SKM-1 (cell line): ENCODE data around the gene MMP17.

Experiments
- DNase-seq: peaks from one replicate; lab custom pipeline; 2025; ENCODE audit not compliant: unreplicated experiment; lab: John Stamatoyannopoulos, UW

The MMP17 gene

GRCh38 chr12:131827961-131828534 lies at the start of gene MMP17:
Gene MMP17 (plus strand): TSS chr12:131828393. CDS start chr12:131828495, 102 bp downstream.
- DNase-seq: no peak

- DNase-seq: no peak
Measured at GRCh38 chr12:131779027-131779426, 49.2 kb upstream of the MMP17 start.

DNA sequence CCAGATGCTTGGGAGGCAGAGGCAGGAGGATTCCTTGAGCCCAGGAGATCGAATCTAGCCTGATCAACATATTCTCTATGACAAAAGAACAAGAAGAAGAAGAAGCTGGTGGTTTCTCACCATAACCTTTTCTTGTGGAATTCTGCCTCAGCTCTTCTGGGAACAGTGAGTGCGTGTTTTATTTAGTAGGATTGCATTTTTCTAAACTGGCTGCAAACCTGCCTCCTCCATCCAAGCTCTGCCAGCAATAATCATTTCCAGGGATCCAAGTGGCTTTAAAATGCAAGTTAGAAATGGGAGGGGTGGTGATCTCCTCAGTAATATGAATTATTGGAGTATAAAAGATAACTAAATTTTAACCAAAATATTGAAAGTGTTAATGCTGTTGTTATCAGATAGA lies 46.1 kb upstream of the MMP17 start:
- DNase-seq: no peak

DNA sequence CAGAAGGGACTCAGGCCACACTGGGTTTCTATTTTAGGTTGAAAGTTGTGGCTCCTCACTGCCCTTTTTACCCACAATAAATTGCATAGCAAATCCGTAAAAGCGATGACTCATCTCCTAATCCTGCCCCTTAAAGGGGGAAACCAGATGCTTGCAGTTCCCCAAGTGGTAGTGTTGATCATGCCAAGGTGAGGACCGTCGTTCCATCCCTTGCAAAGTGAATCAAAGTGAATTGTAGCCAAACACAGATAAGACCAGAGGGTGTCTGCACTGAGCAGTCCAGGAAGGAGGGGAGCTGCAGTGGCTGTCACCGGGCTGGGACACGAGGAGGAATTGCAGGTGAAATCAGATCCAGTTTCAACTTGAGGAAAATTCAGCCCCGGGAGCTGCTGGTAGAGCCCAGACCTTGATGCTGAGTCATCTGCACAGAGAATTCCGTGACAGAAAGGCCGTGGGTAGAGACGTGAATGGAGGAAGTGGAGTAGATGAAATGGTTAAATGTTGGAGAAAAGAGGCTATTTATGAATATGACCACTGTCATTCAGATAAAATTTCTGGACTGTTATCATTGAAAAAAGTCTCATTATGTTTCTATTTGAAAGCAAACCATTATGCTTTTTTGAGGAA lies 44.2 kb upstream of the MMP17 start:
- no peak for DNase-seq

GRCh38 chr12:131784909-131785762 lies 43.1 kb upstream of the MMP17 start:
- no peak for DNase-seq

DNA sequence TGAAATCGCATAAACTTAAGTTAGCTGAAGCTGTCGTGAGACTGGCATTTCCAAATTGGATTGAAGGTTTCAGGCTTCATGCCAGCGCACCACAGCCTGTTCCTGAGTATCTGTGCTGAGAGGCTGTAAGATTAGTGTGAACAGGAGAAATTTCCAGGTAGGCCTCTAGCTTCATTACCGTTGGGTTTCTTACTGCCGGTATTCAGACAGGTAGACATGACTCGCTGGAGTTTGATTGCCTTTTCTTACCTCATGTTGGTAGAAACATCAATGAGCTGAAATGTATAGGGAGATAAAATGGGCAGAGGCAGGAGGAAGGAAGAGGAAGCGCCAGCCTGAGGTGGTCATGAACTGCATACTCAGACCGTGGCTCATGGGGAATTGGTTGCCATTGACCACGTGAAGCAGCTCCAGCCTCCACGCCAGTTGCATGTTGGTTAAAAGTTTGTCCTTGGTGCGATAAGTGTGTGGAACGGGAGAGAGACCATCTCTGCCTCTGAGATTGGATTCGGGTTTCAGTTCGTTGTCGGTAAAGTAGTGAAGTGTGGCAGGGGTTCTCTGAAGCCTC lies 42.3 kb upstream of the MMP17 start:
- DNase-seq: no peak

DNA sequence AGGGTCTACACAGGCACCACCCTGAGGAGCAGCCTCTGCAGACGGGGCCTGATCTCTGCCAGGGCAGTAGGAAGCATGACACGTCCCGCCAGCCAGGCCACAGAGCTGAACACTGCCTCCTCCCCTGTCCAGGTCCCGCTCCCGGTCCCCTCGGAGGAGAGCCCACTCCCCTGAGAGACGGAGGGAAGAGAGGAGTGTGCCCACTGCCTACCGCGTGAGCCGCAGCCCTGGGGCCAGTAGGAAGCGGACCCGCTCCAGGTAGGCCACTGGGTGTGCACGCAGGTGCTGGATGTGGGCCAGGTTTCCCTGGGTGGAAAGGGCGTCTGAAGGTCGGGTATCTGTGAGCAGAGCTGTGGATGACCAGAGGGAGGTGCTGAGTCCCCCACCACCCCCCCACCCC lies 41.9 kb upstream of the MMP17 start:
- no peak for DNase-seq

GRCh38 chr12:131787143-131787660 lies 41.0 kb upstream of the MMP17 start:
- no peak for DNase-seq

DNA sequence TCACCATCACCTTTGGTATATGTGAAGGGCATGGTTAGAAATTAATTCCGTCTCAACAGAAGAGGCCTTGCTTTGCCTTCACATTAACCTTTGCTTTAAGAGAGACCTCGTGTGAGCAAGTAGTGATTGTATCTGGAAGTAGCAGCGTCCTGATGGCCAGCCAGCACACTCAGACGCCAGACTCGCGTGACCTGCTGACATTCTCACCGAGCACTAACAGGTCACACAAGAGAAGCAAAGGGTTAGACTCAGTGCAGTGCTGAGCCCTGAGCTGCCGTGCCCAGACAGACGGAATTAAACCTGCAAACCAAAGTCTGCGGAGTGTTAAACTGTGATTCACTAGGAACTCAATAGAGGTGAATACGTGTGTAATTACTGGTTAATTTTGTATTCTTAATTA lies 40.1 kb upstream of the MMP17 start:
- DNase-seq: no peak

- no peak for DNase-seq
Measured at GRCh38 chr12:131789638-131790037, 38.6 kb upstream of the MMP17 start.

DNA sequence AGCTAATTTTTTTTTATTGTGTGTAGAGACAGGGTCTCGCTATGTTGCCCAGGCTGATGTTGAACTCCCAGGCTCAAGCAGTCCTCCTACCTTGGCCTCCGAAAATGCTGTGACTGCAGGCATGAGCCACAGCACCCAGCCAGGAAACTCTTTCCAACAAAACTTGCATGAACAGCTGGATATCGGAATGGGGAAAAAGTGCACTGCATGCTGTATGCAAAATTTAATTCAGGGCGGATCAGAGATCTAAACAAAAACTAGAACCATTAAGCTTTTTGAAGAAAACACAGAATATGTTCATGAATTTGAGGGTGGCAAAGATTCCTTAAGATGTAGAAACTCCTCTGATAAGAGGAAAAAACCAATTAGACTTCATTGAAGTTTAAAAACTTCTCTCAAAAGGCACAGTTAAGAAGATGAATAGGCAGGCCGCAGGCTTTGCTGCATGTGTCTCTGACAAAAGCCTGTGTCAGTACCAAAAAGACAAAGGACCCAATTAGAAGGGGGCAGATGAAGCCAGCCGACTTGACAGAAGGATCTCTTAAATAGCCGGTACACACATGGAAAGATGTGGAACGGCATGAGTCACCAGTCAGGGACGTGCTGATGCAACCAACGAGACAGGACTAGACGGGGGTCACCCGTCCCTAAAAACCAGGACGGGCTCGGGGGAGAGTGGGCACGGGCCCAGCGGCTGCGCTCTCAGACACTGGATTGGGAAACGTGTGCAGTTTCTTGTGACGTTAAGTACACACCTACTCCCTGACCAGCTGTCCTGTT lies 34.8 kb upstream of the MMP17 start:
- DNase-seq: no peak

GRCh38 chr12:131794061-131794460 lies 34.1 kb upstream of the MMP17 start:
- no peak for DNase-seq

DNA sequence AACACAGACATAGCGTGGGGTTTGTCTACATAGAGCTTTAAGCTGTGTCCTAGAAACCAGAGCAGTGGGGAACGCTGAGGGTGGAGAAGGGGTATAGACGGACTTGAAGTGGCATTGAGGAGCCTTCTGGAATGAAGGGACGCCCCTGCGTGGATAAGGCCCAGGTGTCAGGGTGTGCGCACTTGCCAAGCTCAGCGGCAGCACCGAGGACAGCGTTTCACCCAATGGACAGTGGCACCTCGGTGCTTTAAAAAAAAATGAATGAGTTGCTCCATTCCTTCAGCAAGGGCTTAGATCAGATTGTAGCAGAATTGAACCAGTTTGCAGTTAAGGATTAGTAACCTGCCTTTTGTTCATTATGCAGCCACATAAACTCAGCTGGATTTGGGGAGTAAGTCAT lies 33.6 kb upstream of the MMP17 start:
- no peak for DNase-seq

GRCh38 chr12:131795064-131795463 lies 33.1 kb upstream of the MMP17 start:
- no peak for DNase-seq

- DNase-seq: no peak
Measured at GRCh38 chr12:131795690-131796410, 32.3 kb upstream of the MMP17 start.

- DNase-seq: no peak
Measured at GRCh38 chr12:131796411-131796736, 31.8 kb upstream of the MMP17 start.

DNA sequence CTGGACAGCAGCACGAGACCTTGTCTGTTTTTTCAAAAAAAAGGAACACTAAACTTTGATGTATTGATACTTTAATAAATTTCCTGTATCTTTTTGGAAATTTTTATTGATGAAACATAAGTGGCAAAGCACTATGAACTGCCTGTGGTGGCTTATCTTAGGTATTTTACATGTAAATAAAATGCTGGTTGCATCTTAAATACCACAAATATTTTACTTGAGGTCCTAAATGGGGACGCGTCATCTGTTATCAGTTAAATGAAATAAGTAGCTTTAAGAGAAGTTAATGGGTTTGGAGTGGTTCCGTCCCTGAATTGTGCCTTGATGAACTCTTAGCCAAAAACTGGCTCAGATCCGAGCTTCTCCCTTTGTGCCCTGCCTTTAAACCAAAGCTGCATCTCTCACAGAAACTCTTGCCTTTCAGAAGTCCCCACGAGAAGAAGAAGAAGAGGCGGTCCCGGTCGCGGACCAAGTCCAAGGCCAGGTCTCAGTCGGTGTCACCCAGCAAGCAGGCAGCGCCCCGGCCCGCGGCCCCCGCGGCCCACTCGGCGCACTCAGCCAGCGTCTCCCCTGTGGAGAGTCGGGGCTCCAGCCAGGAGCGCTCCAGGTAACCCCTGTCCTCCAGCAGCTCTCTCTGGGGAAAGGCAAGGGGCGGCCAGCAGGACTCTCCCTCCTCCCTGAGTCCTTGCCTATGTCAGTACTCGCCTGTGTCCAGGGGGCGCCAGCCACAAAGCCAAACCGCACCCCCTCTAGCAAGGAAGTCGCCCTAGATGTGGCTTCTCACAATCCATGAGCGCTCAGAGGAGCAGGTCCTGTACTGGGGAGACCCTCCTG lies 31.2 kb upstream of the MMP17 start:
- no peak for DNase-seq

DNA sequence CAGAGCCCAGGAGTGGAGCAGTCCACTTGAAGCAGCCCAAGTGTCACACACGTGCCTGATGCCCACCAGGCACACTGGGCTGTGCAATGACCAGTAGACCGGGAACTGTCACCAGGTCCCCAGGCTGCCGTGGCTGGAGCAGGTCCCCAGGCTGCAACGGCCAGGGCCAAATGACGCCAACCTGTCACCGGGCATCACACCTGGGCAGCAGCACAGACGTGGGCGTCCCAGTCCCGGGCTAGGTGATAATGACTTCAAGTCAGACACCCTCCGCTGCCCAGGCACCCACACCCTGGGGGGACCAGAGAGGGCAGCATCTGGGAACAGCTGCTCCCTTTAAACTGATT lies 30.6 kb upstream of the MMP17 start:
- DNase-seq: no peak

DNA sequence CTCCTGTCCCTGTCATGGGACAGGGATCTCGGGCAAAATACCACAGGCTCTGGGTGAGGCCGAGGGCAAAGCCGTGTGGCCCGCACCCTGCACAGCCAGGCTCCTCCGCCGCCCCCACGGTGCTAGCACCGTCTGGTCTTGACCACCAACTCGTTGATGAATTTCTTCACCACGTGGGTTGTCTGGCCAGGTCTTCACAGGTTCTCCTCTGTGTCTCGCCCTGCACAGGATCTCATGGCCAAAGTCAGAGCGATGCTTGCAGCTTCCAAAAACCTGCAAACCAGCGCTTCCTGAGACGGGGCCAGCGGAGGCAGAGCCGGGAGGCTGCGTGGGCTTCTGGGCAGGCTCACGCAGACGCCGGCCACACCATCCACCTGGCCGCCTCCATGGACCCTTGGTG lies 29.0 kb upstream of the MMP17 start:
- DNase-seq: no peak
